ENCODE measurements around the gene APLP1.
A peak's percentile ranks its signal among the peaks of the same experiment; 100 is the strongest.
"Not testable (repeated sequence)": the region's sequence is repeated elsewhere in the genome, so short reads cannot be mapped to it uniquely, and the experiment has no call there.

APLP1 gene

DNA sequence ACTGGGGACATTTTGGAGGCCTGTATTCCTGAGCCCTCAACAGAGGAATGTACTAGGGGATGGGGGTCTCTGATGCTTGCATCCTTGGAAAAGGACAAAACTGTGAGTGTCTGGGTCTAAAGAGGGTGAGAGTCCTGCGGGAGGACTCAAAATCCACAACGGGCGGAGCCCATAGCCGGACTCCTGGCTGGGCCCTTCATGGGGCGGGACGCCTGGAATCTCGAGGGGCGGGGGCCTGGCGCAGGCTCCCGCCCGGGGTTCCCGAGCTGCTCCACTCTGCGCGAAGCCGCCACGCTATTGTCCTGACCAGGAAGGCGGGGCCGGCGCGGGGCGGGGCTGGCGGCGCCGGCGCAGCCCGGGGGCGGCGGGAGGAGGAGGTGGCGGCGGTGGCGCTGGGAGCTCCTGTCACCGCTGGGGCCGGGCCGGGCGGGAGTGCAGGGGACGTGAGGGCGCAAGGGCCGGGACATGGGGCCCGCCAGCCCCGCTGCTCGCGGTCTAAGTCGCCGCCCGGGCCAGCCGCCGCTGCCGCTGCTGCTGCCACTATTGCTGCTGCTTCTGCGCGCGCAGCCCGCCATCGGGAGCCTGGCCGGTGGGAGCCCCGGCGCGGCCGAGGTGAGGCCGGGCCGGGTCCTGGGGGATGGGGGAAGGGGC is at the start of gene APLP1:
APLP1 (plus strand) TSS at position 403 of the 651 bp plus-strand sequence; CDS start at position 466, 63 bp downstream.
- peak; percentile 73 for DNase-seq

- DNase-seq = no peak
Observed at GRCh38 chr19:35822579-35822978, 45.8 kb upstream of the APLP1 start.

DNA sequence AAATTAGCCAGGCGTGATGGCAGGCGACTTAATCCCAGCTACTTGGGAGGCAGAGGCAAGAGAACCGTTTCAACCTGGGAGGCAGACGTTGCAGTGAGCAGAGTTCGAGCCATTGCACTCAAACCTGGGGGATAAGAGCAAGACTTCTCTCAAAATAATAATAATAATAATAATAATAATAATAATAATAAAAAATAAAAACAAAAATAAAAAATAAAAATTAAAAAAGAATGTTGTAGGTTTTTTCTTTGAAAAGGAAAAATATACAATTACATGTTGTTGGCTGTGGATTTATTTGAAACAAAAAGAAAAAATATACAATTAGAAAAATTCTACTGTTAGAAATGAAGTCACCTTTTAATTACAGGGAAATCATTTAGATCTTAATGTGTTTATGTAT is 44.2 kb upstream of the APLP1 start:
- no peak for DNase-seq

GRCh38 chr19:35828692-35829301 is 39.6 kb upstream of the APLP1 start:
- DNase-seq = peak; percentile 78

GRCh38 chr19:35830986-35831385 is 37.4 kb upstream of the APLP1 start:
- no peak for DNase-seq

DNA sequence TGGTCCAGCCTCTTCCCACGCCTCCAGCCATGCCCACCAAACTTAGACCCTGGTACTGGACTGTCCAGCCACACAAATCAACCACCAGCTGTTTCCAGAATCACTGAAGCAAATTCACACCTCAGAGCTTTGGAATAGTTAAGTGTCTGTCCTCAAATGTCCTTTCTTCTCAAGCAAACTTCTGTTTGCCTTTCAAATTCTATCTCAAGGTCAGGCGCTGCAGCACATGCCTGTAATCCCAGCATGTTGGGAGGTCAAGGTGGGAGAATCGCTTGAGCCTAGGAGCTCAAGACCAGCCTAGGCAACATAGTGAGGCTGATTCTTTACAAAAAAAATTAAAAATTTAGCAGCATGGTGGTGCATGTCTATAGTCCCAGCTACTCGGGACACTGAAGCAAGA is 36.3 kb upstream of the APLP1 start:
- DNase-seq = no peak

DNA sequence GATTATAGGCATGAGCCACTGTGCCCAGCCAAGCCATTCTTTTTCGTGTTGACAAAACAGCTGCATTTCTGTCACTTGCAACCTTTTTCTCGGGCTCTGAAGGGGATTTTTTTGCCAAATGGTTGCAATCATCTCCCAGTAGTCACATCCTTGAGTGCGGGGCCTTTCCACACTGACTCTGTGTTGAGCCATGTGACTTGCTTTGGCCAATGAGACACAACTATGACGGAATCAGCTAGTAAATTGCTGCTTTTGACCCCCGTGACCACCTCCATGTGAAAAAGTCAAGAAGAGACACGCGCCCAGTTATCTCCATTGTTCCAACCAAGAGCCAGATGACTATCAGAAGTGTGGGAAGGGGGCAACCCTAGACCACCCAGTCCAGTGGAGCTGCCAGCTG is 34.4 kb upstream of the APLP1 start:
- DNase-seq = no peak

- not testable (repeated sequence) for DNase-seq
Observed at GRCh38 chr19:35836096-35836495, 32.3 kb upstream of the APLP1 start.

- no peak for DNase-seq
Observed at GRCh38 chr19:35841961-35842595, 26.3 kb upstream of the APLP1 start.

DNA sequence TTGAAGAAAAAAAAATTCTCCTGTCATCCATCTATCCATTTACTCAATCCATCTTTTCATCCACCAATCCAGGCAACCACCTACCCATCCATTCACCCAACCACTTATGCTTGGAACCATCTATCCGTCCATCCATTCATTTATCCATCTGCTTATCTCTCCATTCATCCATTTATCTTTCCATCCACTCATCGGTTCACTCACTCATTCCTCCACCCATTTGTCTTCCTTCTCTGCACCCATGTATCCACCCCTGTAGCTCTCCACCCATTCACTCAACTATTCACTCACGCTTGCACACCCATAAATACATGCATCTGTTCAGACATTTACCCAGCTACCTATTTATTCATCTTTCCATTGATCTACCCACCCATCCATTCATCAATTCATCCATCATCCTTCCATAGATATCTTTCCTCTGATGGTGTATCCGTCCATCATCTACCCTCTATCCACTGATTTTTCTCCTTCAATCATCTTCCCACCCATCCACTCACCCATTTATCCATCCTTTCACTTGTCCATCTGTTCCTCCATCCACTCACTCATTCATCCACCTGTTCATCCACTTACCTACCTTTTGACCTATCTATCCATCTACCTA is 25.6 kb upstream of the APLP1 start:
- no peak for DNase-seq

DNA sequence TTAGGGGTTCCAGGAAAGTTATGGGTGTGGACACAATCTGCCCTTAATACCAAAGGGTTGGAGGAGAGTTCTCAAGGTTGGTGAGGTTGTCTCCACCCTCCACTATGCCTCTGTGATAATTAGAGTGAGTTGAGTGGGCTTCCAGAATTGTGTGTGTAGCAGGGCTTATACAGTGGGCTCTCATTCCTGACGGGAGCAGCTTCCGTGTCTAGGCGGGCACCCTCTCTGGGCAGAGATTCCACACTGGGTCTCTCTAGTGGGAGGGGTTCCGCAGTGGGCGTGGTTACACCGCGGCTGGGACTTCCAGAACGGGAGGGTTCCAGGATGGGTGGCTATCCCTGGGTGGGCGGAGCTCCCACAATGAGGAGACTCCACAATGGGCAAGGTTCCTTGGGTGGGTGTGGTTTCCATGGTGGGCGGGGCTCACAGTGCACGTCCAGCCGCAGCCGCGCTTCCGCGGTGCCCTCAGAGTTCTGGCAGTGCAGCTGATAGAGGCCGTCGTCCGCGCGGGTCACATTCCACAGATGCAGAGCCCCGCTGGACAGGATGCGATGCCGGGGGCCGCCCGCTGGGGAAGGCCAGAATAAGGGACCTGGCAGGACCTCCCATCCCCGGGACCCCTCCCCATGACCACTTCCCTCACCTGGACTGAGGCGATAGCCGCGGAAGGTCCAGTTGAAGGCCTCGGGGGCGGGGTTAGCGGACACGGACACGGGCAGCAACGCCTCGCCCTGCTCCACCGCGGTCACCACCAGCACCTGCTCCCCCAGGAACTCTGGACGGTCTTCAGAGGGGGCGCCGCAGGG is 24.5 kb upstream of the APLP1 start:
- no peak for DNase-seq

DNA sequence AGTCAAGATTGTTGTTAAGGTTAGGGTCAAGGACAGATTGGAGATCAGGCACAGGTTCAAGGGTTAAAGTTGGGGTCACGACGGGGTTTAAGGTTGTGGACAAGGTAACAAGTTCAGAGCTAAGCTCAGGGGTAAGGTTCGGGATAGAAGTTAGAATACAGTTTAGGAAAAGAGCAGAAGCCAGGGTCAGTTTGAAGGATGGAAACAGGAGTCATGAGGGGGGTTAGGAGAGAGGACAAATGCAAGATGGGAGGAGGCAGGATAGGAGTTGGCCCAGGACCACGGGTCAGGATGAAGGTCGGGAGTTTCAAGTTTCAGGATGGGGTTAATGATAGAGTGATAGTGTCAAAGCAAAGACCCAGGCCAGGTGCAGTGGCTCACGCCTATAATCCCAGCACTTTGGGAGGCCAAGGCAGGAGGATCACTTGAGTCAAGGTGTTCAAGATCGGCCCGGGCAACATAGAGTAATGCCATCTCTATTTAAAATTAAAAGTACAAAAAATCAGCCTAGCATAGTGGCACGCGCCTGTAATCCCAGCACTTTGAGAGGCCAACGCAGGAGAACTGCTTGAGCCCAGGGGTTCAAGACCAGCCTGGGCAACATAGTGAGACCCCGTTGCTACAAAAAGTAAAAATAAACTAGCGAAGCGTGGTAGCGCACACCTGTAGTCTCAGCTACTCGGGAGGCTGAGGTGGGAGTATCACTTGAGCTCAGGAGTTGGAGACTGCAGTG is 23.7 kb upstream of the APLP1 start:
- no peak for DNase-seq

GRCh38 chr19:35845215-35846037 is 22.9 kb upstream of the APLP1 start:
- DNase-seq = no peak

- no peak for DNase-seq
Observed at GRCh38 chr19:35846038-35846668, 22.2 kb upstream of the APLP1 start.

DNA sequence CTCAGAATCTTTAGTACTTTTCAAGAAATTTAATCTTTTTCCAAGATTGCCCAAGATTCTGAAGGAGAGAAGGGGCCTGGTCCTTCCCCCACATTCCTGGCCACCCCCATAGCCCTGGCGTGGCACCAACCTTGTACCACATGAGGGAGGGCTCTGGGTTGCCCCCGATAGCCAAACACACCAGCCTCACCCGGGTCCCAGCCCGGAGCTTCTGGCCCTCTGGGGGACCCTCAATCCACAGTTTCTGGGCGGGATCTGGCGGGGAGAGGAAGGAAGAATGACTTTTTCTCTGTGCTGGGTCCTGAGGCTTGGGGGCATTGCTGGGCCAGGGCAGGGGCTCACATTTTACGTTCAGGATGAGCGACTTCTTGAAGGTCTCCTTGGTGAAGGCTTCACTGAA is 20.5 kb upstream of the APLP1 start:
- no peak for DNase-seq

DNA sequence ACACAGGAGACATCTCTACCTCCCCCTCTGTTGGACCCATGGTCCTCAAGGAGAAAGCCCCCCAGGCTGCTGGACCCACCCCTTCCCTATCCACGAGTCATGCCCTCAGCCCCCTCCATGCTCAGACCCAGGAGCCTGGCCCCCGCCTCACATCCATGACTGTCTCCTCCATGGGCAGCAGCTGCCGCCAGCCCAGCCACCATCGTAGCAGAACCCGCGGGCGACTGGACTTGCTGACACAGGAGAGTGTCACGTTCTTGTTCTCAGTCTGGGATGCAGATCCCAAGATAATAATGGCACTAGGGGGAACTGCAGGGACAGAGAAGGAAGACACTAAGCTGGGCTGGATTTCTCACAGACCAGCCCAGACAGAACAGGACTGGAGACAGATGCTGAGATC is 19.9 kb upstream of the APLP1 start:
- no peak for DNase-seq

- no peak for DNase-seq
Observed at GRCh38 chr19:35848919-35849505, 19.4 kb upstream of the APLP1 start.

GRCh38 chr19:35851213-35852028 is 17.0 kb upstream of the APLP1 start:
- no peak for DNase-seq

- DNase-seq = no peak
Observed at GRCh38 chr19:35852029-35852780, 16.2 kb upstream of the APLP1 start, which contains the start of gene NPHS1. Gene NPHS1, minus strand, starts transcription at chr19:35852504. Its CDS starts 667 bp downstream, at chr19:35851837.
